ENCODE measurements around the gene DNAH12.
"Not testable (repeated sequence)": the region's sequence is repeated elsewhere in the genome, so short reads cannot be mapped to it uniquely, and the experiment has no call there.

DNAH12 gene

DNA sequence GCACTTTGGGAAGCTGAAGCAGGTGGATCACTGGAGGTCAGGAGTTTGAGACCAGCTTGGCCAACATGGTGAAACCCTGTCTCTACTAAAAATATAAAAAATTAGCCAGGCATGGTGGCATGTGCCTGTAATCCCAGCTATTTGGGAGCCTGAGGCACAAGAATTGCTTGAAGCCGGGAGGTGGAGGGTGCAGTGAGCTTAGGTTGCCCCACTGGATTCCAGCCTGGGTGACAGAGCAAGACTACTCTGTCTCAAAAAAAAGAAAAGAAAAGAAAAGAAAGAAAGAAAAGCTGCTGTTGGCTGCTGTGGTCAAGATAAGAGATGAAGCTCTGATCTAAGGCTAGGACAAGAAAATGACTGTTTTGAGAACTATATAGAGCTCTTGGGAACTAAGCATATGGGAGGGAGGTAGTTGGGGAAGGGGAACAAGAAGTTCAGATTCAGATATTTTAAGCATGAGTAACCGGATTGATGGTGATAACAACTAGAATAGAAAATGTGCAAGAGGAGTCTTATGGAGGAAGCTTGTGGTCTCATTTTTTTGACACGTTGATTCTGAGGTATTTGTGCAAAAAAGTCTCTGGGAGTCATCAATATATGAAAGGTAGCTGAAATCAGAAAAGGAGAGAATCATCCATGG, 25.7 kb downstream of the DNAH12 start:
- no peak for DNase-seq

DNA sequence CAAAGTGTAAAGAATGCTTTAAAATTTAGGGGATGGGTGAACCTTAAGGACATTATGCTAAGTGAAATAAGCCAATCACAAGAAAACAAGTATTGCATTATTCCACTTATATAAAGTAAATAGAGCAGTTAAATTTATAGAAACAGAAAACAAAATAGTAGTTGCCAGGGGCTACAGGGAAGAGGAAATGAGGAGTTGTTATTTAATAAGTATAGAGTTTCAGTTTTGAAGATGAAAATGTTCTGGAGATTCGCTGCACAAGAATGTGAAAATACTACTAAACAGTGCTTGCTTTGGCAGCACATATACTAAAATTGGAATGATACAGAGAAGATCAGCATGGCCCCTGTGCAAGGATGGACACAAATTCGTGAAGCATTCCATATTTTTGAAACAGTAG, 32.0 kb downstream of the DNAH12 start:
- DNase-seq = no peak

DNA sequence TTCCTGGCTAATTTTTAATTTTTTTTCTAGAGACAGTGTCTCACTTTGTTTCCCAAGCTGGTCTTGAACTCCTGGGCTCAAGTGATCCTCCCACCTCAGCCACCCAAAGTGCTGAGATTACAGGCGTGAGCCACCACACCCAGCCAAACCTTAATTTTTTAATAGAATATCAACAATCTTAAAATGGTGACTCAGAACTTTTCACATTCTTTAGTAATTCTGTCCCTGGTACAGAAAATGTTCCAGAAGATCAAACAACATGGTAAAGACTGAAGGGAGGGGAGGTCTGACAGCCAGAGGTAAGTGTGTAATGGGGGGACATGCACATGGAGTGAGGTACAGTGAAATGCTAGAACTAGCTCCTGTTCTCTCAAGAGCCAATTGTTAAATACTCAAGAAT, 38.2 kb downstream of the DNAH12 start:
- no peak for DNase-seq

DNA sequence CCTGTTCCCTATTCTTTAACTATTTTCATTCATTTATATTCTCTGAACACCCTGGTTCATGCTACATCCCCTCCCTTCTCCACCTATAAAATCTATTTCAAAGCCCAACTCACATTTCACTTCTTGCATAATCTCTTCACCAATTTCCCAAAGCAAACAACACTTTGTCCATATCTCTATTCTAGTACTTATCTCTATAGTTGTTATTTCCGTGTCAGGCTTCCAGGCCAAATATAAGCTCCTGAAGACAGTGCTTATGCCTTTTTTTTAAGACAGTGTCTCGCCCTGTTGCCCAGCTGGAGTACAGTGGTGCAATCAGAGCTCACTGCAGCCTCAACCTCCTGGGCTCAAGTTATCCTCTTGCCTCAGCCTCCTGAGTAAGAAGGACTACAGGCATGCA, 43.6 kb downstream of the DNAH12 start:
- no peak for DNase-seq

DNA sequence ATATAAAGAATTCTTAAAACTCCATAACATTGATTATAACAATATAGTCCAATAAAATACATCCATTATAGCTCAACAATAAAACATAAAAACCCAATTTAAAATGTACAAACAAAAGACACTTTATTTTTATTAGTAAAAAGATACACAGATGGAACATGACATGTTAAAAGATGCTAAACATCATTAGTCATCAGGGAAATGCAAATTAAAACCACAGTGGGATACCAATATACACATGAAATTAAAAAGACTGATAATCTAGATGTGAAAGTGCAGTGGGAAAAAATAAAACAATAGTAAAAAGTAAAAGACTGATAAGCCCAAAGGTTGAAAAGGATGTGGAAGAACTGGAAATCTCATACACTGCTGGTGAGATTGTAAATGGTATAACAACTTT, 46.2 kb downstream of the DNAH12 start:
- no peak for DNase-seq

DNA sequence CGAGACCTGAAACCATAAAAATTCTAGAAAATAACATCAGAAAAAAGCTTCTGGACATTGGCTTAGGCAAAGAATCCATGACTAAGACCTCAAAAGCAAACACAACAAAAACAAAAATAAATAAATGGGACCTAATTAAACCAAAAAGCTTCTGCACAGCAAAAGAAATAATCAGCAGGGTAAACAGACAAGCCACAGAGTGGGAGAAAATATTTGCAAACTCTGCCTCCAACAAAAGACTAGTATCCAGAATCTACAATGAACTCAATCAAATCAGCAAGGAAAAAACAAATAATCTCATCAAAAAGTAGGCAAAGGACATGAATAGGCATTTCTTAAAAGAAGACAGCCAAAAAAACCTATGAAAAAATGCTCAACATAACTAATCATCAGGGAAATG, 59.6 kb downstream of the DNAH12 start:
- DNase-seq = no peak

DNA sequence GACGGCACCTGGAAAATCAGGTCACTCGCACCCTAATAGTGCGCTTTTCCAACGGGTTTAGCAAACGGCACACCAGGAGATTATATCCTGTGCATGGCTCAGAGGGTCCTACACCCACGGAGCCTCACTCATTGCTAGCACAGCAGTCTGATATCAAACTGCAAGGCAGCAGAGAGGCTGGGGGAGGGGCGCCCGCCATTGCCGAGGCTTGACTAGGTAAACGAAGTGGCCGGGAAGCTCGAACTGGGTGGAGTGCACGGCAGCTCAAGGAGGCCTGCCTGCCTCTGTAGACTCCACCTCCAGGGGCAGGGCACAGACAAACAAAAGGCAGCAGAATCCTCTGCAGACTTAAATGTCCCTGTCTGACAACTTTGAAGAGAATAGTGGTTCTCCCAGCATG, 67.0 kb downstream of the DNAH12 start:
- not testable (repeated sequence) for DNase-seq

DNA sequence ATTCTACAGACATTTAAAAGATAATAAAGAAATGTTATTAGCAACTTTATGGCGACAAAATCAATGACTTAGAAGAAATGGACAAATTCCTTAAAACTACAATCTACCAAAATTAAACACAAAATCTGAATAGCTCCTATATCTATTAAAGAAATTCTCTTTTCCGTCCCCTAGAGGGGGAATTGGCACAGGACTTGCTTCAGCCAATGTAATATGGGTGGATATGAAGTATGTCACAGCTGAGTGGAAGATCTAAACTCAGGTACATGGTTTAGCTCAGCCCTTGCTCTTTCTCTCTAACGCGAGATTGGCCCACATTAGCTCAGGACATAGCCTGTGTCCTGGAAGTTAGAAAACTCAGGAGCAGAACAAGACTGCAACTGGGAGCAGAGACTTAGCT, 79.3 kb downstream of the DNAH12 start:
- no peak for DNase-seq

DNA sequence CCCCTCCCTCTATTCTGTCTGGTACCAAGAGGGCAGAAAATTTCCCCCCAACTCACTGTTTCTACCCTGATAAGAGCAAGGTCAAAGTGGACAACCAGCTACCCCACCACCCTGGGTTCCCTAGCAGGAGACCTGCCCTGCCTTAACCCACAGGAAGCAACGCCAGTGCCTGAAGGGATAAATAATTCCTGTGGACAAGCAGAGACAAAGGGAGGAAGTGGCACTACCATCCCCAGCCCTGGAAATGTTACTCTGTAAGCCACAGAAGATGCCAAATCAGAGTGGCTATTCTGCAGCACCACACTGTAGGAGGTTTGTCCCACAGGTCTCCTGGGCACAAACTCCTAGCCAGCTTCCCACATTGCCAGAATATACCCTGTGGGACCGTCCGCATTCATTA, 80.1 kb downstream of the DNAH12 start:
- DNase-seq = no peak

DNA sequence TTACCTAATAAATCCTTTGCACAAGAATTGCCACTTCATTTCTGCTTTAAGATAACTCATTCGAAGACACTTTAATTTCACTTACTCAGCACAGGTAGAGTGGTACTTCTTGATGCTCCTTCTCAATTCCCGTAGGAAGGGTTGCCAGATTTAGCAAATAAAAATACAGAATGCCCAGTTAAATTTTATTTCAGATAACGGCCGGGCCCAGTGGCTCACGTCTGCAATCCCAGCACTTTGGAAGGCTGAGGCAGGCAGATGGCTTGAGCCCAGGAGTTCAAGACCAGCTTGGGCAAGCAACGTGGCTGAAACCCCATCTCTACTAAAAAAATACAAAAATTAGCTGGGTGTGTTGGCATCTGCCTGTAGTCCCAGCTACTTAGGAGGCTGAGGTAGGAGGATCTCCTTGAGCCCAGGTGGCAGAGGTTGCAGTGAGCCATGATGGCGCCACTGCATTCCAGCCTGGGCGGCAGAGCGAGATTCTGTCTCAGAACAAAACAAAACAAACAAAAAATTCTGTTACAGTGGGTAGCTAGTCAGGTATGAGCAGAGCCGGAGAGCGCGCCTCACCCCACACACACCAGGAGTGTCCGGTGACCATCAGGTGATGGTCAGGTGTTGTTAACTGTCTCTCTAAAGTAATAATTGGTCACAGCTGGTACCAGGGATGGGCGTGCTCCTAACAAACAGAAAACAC, 92.8 kb downstream of the DNAH12 start:
- no peak for DNase-seq

DNA sequence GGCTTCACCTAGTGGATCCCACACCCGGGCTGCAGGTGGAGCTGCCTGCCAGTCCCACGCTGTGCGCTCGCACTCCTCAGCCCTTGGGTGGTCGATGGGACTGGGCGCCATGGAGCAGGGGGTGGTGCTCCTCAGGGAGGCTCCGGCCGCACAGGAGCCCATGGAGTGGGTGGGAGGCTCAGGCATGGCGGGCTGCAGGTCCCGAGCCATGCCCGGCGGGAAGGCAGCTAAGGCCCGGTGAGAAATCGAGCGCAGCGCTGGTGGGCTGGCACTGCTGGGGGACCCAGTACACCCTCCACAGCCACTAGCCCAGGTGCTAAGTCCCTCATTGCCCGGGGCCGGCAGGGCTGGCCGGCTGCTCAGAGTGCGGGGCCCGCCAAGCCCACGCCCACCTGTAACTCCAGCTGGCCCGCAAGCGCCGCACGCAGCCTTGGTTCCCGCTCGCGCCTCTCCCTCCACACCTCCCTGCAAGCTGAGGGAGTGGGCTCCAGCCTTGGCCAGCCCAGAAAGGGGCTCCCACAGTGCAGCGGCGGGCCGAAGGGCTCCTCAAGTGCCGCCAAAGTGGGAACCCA, 94.8 kb downstream of the DNAH12 start:
- not testable (repeated sequence) for DNase-seq

DNA sequence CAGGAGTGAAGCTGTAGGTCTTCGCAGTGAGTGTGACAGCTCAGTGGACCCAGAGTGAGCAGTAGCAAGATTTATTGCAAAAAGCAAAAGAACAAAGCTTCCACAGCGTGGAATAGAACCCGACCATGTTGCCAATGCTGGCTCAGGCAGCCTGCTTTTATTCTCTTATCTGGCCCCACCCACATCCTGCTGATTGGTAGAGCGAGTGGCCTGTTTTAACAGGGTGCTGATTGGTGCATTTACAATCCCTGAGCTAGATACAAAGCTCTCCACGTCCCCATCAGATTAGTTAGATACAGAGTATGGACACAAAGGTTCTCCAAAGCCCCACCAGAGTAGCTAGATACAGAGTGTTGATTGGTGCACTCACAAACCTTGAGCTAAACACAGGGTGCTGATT, 95.7 kb downstream of the DNAH12 start:
- not testable (repeated sequence) for DNase-seq

DNA sequence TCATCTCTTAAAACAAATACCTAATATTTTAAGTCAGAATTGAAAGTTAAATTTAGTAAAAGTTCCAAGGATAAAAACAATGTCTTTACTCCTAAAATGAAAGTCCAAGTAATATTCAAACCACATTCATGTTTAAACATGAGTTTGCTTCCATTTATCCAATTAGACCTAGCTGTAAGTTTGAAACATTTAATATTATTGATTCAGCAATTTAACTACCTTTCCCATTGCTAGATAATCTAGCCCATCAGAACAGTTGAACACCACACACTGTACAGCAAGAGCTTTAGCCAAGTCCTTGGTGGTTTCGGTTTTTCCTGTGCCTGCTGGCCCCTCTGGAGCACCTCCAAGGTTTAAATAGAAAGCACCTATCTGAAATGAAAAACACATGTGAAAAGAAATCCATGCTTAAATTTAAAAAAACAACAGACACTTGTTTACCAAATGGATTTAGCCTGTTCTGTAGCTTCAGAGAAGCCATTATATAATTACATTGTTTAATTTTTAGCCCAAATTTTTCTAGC, 97.8 kb downstream of the DNAH12 start:
- no peak for DNase-seq

DNA sequence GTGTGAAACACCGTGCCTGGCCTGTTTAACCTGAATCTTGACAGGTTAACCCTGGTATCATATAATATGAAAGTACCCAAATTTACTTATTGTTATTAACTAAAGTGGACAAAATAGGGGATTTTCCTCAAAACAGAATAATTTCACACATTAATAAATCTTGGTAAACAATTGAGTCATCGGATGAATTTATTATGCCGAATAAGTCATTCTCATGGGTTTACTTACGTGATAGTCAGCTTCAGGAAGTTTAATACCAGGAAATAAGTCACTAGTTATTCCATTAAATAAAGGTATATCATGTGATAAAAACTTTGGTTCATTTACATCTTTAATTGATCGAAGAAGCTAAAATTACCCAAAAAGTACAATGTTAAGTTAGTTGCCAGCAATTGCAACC, 99.7 kb downstream of the DNAH12 start:
- DNase-seq = no peak

DNA sequence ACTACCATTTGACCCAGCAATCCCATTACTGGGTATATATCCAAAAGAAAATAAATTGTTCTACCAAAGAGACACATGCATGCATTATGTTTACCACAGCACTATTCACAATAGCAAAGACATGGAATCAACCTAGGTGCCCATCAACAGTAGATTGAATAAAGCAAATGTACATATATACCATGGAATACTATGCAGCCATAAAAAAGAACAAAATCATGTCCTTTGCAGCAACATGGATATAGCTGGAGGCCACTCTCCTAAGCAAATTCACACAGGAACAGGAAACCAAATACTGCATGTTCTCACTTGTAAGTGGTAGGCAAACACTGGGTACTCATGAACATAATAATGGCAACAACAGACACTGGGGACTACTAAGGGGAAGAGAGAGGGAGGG, 104.0 kb downstream of the DNAH12 start:
- DNase-seq = not testable (repeated sequence)

DNA sequence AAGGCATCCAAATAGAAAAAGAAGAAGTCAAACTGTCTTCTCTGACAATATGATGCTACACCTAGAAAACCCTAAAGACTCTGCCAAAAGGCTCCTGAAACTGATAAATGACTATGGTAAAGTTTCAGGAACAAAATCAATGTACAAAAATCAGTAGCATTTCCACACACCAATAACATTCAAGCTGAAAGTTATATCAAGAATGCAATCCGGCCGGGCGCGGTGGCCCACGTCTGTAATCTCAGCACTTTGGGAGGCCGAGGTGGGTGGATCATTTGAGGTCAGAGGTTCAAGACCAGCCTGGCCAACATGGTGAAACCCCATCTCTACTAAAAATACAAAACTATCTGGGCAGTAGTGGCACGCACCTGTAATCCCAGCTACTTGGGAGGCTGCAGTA, 105.7 kb downstream of the DNAH12 start:
- not testable (repeated sequence) for DNase-seq

DNA sequence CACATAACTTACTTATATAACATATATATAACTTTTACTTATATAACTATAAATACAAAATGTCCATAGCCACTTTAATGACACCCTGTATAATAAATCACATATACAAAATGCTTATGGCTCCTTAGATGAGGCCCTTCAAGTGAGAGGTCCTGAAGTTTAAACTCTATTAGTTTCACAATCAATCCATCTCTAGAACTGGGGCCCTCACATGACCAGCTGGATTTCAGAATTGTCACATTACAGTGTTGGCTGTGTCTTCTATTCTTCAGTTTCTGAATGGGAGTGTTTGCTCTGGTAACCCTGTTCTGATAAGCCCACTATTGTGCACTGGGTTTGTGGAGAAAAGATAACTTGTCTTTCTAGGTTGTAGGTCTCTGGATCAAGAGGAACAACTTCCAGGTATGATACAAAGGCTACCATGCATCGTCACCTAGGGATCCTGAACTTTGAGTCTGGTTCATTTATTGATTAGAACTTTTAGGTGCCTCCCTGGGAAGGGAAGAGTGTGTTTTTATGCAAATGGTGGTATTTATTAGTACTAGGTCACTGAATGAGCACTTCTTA, 107.9 kb downstream of the DNAH12 start:
- DNase-seq = no peak

DNA sequence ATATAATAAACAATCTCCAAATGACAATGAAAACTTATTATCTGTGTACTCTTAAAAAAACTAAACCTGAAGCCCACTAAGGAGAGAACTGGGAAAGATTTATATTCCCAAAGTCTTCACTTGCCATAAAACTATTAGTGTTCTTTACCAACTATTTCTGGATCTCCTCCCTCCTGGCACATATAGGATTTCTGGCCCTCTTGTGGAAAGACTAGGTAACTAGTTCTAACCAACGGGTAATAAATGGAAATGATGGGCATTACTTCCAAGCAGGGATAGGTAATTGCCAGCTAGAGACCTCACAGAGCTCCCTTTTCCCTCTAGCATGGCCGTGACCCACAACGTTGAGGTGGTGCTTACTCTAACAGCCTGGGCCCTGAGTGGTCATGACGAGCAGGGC, 110.1 kb downstream of the DNAH12 start:
- DNase-seq = no peak

DNA sequence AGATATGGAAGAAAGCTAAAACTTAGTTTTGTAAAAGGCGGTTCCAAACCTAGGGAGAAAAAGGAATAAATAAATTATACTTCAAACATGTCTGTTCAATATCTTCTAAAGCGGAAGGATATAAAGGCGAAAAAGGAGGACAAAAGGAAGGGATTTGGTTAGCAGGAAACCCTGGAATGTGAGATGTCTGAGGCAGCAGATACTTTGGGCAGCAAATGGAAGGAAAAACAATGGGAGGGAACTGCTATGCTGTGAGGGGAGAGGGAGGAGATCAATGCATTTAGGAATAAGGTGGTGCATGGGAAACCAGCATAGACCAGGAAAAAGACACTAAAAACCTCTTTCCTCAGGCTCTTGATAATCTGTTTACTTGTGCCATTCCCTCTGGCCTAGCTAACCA, 120.8 kb downstream of the DNAH12 start:
- no peak for DNase-seq

DNA sequence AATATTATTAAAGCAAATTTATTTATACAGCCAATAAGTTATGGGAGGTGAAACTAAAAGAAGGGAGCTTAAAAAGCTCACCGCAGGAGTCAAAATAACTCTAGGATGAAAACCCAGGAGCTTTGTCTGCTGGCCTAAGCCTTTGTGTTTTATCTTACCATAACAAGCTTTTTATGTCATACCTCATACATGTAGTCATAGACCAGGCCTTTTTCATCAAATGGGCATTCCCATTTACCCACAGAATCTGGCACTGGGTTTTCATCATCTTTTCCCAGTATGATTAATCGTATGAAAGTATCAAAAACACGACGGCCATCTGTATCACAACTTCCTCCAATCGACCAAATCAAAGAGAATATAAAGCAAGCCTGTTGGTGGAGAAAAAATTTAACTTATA, 122.8 kb downstream of the DNAH12 start:
- DNase-seq = no peak

DNA sequence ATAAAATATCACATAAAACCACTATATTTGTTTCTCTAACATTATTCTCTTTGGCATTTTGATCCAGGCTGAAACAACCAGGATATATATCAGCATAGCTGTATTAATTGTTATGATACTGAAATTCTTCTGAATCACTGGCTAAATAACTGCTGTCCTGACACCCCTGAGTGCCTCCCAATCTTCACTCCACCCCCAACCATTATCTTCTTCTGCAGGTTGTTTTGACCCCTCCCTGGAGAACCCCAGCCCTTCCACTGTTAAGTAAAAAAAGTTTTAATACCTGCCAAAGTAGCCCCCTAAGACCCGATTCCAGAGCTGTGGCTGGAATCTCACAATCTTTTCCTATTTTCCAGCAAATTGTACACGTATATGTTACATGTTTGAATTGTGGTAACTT, 124.1 kb downstream of the DNAH12 start:
- no peak for DNase-seq

DNA sequence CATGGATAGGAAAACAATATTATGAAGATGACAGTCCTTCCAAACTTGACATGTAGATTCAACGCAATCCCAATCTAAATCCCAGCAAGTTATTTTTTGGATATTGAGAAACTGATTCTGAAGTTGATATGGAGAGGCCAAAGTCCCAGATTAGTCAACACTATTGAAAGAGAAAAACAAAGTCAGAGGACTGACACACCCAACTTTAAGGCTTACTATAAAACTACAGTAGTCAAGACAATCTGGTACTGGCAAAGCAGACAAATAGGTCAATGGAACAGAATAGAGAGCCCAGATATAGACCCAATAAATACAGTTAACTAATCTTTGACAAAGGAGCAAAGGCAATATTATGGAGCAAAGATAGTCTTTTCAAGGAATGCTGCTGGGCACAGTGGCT, 132.4 kb downstream of the DNAH12 start:
- DNase-seq = no peak

DNA sequence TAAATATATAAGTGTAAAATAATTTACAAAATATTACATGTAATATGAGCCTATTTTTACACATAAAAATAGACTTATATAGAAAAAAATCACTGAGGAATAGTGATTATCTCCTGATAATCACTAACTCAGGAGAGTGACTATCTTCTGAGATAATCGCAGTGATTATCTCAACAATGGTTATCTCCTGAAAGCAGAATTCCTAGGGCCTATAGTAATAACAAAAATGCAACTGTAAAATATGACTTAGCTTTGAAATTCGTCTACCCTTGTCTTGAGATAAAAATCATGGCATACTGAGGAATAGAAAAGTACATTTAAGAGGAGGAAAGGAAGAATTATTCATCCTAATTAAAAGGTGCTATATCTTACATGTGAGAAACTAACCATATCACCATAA, 134.7 kb downstream of the DNAH12 start:
- no peak for DNase-seq

DNA sequence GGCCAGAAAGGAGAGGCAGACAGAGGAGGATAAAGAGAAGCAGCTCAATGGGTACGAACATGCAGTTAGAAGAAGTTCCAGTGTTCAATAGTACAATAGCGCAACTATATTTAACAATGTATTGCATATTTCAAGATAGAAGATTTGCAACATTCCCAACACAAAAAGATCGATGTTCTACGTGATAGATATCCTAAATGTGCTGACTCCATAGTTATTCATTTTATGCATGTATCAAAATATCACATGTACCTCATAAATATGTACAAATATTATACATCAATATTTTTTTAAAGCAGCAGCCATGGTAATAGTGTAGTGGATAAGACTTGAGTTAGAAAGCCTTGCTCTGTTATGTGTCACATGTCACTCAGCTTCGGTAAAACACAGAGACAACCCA, 141.5 kb downstream of the DNAH12 start:
- no peak for DNase-seq
